NCI-H1417 treated with DMSO at 0.1 percent for 48 hours (cell line): ENCODE measurements around the gene STX11.
"Not testable (repeated sequence)": the region's sequence is repeated elsewhere in the genome, so short reads cannot be mapped to it uniquely, and the experiment has no call there.

ENCODE experiments used
- DNase-seq: peaks from one replicate; lab custom pipeline; 2025; lab: John Stamatoyannopoulos, UW

The STX11 gene

DNA sequence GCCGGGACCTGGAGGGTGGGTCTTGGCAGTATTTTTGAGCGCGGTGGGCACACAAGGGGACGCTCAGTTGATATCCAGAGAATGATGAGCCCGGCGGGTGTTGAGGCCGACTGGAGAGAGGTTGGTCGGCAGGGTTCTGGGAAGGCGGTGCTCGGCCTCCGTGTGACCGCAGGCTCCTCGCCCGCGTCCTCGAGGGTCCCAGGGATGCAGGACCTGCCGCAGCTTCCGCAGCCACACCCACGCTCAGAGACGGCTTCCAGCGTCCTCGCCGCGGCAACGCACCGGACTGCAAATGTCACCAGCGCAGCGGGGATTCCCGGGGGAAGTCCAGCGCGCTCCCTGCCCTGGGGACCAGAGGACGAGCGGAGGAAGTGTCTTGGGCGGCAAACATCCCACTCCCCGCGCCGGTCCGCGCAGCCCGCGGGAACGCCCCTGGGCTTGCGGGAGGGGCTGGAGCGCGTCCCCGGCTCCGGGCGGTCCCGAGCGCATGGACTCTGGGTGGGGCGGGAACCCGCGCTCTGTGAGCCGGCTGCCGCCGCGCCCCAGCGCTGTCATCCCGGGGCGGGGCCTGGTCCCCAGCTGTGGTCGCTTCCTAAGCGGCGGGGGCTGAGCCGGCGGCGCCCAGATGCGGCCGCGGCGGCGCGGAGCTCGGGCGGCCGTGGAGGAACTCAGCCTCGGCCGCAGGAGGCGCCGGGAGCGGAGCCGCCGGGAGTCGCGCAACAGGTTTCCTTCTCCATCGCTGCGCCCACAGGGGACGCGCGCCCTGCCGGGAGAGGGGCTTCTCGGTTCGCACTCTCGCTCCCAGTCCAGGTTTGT is at the start of gene STX11:
Gene STX11 (plus strand): TSS at position 624 of the 816 bp plus-strand sequence. CDS start 36,111 bp downstream, outside the sequence.
- no peak for DNase-seq

DNA sequence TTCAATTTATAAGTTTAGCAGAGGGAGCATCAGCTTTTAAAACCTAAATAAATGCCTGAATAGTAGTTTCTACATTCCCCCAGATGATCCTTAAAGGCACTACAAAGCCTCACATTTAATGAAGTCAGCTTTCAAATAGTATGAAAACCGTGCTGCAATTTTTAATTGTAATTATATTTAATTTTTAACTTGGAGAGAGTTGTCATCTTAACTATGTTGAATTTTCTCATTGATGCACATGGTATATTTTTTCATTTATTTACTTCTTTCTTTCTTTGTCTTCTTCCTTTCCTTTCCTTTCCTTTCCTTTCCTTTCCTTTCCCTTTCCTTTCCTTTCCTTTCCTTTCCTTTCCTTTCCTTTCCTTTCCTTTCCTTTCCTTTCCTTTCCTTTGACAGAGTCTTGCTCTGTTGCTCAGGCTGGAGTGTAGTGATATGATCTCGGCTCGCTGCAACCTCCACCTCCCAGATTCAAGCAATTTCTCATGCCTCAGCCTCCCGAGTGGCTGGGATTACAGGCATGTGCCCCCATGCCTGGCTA is 47.2 kb upstream of the STX11 start:
- no peak for DNase-seq

DNA sequence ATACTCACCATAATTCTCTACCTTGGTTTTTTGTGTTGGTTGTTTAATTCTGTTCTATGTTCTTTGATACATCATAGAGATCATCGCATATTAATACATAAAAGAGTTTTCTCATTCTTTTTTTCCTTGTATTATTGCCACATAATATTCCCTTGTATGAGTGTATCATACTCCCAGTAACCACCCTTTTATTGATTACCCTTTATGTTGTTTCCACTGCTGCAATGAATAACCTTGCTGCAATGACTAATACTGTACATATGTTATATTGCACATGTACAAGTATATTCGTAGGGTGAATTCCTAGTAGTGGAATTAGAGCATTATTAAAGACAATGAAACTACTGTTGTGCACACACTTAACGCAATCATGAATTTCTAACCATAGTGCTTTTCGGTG is 45.8 kb upstream of the STX11 start:
- DNase-seq, result no peak

DNA sequence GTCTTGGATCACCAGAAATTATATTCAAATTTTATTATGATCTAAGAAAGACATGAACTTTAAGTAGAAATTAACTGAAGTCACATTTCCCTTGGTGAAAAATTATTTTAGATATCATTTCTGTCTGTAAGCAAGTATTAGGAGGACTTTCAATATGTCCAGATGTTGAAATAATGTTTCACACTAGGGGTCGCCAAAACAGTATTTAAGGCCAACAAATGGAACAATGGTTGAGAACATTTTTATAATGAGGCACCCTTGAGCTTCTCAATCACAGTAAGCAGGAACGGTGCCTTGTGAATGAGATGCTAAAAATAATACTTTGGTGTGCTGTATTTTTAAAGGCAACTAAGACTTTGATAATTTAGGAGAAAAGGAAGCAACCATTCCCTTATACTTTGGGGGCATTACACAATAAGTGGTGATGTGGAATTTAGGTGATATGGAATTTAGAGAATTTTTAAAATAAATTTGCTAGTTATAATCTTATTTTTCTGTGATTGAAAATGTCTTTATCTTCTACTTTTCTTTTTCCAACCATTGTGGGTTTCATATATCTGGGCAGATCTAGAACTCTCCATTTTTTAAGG is 45.3 kb upstream of the STX11 start:
- DNase-seq, result peak; percentile 64

DNA sequence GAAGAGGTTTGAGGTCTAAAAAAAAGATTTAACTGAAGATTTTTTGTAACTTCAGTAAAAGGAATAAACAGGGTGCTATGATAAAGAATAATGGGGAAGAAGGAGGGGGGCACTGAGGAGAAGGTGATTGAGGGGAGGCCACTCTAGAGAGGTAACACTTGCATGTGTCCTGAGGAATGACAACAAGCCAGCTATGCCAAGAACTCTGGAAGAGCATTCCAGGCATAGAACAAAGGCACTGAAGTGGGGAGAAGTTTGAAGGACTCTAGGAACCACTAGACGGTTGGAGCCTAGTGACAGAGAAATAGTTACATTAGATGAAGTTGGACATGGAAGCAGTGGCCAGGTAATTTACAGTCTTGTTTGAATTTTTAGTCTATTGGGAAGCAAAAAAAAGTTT is 44.1 kb upstream of the STX11 start:
- DNase-seq, result no peak

DNA sequence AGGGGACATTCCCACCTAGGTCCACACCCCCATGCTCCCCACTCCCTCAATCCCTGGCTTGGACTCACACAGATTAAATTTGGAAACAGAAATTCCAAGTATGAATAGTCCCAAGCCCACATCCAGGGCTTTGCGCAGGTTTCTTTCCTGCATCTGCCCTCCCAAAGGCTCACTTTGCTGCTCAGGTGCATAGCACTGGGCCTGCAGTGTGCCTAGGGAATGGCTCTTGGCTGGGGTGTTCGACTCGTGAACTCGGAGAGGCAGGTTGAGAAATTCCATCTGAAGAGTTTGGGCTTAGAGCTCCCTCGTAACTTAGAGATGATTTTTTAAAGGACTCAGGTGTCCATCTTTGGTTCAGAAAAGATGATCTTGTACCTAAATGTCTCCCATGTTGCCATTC is 40.1 kb upstream of the STX11 start:
- no peak for DNase-seq

- DNase-seq, result no peak
These were observed 37.0 kb upstream of the STX11 start for GRCh38 chr6:144113366-144113765.

DNA sequence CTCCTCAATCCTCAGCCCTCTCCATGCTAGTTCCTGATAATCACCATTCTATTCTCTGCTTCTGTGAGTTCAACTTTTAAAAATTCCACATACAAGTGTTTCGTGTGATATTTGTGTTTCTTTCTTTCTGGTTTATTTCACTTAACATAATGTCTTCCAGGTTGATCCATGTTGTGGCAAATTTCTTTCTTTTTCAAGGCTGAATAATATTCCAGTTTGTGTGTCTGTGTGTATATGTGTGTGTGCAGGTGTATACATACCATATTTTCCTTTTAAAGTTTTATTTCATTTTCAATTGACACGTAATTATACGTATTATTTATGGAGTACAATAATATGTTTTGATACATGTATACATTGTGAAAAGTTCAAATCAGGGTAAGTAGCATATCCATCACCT is 35.1 kb upstream of the STX11 start:
- no peak for DNase-seq

GRCh38 chr6:144119376-144119775 is 30.9 kb upstream of the STX11 start:
- DNase-seq, result no peak

- DNase-seq, result no peak
These were observed 27.5 kb upstream of the STX11 start for GRCh38 chr6:144122861-144123260.

DNA sequence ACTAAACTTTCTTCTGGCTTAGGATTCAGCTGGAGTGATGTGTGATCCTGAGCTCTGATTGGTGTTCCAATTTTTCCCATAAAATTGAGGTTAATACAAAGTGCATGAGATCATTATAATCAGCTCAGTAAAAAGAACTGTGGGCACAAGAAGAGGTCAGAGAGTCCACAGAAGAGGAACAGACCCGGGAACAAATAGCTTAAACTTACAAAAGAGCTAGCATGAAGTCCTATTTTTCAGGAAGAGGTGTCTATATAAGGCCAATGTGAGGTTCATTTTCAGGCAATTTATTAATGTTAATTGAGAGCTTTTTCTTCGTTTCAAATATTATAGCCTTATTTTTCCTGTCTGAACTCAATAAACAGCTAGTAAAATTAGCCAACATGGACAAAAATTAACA is 26.9 kb upstream of the STX11 start:
- no peak for DNase-seq

DNA sequence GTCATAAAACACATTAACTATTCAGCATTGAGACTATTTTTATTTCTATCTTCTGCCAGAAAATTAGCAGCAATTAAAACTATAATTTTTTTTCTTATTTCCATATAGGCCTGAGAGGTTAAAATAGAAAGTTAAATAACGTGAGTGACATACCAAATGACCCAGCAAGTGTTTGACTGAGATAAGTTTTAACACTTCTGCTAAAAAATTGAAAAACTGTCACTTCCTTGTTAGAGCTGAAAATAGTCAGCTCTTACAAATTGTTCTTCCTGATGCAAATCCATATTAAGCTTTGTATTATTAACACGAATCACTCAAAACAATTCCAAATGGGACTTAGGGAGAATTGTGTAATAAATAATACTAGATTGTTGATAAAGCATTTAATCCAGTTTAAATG is 26.5 kb upstream of the STX11 start:
- DNase-seq, result no peak

DNA sequence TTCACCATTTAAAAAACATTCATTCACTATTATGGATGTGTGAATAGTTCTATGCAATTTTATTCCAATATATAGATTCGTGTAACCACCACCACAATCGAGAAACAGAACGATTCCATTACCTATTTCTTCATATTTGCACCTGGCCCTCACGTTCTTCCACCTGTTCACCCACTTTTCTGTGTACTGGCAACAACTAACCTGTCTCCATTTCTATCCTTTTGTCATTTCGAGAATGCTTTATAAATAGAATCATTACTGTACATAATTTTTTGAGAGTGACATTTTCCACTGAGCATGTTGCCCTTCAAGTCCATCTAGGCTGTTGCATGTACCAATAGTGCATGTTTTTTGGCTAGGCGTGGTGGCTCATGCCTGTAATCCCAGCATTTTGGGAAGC is 23.2 kb upstream of the STX11 start:
- DNase-seq, result no peak

DNA sequence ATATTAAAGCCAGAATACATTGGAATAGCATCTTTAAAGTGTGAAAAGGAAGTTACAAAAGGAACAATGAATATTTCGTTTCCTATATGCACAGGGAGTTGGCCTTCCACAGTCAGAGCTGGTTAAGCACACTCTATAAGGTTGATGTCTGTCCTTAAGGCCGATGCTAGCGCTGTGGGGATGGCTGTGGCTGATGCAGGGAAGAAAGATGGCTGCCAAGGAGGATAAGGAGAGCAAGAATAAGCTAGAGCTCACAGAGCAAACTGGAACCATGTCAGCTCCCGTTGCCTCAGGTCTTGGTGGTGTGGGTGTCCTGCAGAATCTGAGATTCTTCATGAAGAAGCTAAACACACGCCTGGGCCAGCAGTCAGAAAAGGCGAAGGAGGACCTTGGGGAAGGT is 20.8 kb upstream of the STX11 start:
- no peak for DNase-seq

DNA sequence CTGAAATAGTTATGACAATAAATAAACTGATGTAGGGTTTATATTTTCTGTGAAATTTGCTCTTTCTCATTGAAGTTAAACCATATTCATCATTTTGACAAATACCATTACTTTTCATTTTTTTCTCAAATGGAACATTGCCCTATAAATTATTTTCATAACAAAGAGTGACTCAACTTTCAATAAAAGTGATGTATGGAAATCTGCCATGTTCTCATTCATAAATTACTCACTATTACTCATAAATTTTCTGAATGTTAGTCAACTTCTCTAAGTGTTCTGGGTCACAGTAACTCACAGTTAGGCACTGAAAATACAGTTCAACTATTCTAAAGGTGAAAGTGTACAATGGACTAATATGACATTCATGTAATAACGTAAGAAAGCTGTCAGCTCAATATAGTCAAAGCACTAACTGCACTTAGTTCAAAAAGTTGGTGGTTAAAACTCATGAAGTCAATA is 19.0 kb upstream of the STX11 start:
- DNase-seq, result no peak

DNA sequence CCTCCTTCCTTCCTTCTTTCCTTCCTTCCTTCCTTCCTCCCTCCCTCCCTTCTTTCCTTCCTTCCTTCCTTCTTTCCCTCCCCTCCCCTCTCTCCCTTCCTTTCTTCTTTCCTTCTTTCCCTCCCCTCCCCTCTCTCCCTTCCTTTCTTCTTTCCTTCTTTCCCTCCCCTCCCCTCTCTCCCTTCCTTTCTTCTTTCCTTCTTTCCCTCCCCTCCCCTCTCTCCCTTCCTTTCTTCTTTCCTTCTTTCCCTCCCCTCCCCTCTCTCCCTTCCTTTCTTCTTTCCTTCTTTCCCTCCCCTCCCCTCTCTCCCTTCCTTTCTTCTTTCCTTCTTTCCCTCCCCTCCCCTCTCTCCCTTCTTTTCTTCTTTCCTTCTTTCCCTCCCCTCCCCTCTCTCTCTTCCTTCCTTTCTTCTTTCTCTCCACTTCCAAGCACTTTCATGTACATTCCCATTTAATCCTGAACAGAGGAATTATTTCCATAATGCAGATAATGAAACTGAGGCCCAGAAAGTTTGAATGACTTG is 18.1 kb upstream of the STX11 start:
- DNase-seq, result not testable (repeated sequence)

- DNase-seq, result no peak
These were observed 17.0 kb upstream of the STX11 start for GRCh38 chr6:144133225-144133821.

GRCh38 chr6:144134176-144134575 is 16.1 kb upstream of the STX11 start:
- no peak for DNase-seq

GRCh38 chr6:144134737-144135136 is 15.6 kb upstream of the STX11 start:
- no peak for DNase-seq

GRCh38 chr6:144138542-144138941 is 11.8 kb upstream of the STX11 start:
- DNase-seq, result no peak

DNA sequence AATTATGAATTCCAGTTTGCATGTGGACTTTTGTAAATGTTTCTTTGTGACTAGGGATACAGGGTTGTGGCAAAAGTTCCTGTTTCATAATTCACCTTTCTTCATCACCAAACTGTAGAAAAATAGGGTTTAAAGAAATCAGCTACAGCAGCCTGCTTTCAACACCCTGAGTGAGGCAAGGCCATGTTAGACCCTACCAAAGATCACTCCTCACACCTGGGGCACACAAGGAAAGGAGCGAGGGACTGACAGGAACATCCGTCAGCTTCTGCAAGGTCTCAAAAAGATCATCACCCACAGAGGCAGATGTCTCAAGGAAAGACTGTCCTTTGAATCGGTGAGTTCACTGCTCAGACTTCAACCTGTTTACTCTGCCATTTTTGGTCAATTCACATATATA is 10.5 kb upstream of the STX11 start:
- no peak for DNase-seq

DNA sequence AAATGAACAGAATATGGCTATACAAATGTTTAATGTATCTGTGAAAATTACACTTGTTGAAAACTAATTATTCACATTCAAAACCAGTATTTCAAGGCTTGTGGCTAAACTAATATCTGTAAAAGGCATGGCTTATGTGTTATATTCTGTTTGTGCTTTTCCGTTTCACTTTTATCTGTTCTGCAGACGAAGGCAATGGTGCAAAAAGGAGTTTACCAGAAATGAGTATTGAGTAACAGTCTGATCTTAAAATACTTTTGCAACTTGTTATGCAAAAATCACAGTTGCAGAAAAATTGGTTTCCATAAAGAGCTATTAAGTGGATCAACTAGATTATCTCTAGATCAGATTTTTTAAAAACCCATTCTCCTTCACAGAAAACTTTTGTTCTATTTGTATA is 9.4 kb upstream of the STX11 start:
- no peak for DNase-seq

DNA sequence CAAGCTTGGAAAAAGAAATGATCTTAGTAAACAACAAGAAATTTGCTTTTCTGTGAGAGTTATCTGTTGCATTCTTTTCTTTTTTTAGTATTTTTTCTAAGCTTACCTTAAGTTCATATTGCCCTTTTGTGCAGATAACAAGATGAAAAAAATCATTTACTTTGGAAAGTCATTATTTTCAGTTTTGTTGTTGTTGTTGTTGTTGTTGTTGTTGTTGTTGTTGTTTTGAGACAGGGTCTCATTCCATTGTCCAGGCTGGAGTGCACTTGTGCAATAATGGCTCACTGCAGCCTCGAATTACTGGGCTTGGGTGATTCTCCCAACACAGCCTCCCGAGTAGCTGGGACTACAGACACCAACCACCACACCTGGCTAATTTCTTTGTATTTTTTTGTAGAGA is 8.8 kb upstream of the STX11 start:
- no peak for DNase-seq
